Stromal cell of bone marrow (primary cell): ENCODE data around the gene OSGEP.

ENCODE experiments used
- DNase-seq: peaks from one replicate; pipeline ENCODE4 v3.0.0-alpha.2; 2012; ENCODE audit warnings: low read depth

OSGEP gene

GRCh38 chr14:20397511-20397910 lies 57.1 kb downstream of the OSGEP start:
- no peak for DNase-seq
